ENCODE data around the gene NECTIN1.

The NECTIN1 gene

GRCh38 chr11:119747868-119748660, 19.1 kb upstream of the NECTIN1 start:
- TF ChIP-seq CTCF (IDR thresholded peaks at IDR 0.05; ENCODE audit: low read depth, low read length): no peak
- H3K4me3 ChIP-seq (ENCODE audit: low read depth, low read length): no peak overlapping the region

DNA sequence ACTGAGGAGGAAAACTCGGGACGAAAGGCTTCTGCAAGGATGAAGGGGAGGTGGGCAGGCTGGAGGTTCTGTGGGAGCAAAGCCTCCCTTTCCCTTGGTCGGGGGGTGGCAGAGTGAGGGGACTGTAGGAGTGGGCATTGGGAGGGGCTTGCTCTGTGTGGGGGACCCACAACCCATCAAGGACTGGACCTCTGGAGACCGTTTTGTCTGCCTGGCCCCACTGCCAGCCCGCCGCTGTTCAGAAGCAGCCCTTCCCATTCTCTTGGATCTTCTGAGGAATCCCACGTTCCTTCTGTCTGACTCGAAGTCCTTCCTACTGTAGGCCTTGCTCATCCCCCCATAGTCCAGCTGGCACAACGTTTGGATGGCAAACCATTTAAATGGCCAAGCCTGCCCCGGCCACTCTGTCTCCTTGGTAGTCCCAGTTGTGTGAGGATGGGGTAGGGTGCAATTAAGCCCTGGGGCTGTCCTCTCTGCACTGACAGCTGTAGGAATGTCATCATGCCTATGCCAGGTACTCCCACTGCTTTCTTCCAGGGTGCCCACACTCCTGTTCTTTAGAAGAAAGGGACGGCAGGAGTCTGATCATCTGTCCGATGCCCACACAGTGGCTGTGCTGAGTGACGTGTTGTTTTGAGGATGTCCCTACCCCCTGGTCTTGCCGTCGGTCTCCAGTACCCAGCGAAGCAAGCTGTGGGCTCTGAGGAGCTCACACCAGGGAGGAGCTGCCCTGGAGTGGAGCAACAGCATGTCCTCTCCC, 17.0 kb upstream of the NECTIN1 start:
- no peak overlapping the region for H3K4me3 ChIP-seq (ENCODE audit: low read depth, low read length)
- no peak for TF ChIP-seq CTCF (IDR thresholded peaks at IDR 0.05; ENCODE audit: low read depth, low read length)

DNA sequence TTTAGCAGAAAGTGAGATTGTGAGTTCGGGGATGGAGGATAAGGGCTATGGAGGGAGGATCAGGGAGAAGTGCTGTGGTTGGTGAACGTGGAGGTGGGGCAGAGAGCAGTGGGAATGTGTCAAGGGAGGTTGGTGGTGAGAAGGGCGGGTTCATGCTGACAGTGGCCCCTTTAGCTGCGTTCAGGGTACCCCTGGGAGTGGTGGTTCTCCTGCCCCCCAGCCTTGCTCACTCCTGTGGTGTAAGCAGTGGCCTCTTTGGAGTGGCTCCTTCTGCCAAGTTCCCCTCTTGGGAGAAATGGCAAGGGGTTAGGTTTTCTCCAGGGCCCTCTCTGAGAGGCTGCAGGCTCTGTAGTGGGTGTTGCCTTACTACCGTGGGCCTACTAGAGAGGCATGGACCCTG, 16.1 kb upstream of the NECTIN1 start:
- H3K4me3 ChIP-seq (ENCODE audit: low read depth, low read length): no peak overlapping the region
- no peak for TF ChIP-seq CTCF (IDR thresholded peaks at IDR 0.05; ENCODE audit: low read depth, low read length)

- no peak for TF ChIP-seq CTCF (IDR thresholded peaks at IDR 0.05; ENCODE audit: low read depth, low read length)
- no peak overlapping the region for H3K4me3 ChIP-seq (ENCODE audit: low read depth, low read length)
Measured at GRCh38 chr11:119744577-119744976, 15.6 kb upstream of the NECTIN1 start.

GRCh38 chr11:119743006-119743405, 14.0 kb upstream of the NECTIN1 start:
- TF ChIP-seq CTCF (IDR thresholded peaks at IDR 0.05; ENCODE audit: low read depth, low read length): no peak
- H3K4me3 ChIP-seq (ENCODE audit: low read depth, low read length): no peak overlapping the region

DNA sequence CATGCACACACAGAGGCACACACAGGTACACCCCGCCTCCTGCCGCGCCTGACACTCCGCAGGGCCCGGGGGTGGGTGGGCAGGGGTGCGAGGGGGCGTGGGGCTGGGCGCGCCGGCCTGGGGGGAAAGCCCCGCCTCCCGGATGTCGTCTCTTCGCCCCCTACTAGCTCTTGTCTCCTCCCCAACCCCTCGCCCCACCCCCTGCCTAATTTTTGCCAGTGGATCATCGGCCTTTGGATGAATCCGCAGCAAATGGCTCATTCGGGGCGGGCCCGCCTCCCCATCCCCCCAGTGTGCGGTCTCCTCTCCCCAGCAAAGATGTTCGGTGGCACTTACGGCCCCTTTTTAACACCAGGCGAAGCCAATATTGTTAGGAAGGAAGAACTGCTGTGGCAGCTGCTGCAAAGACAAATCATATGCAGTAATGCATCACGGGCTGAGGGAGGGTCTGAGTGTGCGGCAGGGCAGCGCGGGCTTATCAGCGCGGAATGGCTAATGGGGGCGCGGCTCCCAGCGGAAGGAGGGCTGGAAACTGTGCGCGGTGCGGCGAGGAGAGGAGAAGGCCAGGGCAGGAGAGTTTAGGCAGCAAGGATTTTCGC, 13.4 kb upstream of the NECTIN1 start:
- no peak overlapping the region for H3K4me3 ChIP-seq (ENCODE audit: low read depth, low read length)
- TF ChIP-seq CTCF (IDR thresholded peaks at IDR 0.05; ENCODE audit: low read depth, low read length): no peak
